GM06990 (cell line): Measurements from ENCODE around the gene CTCFL.

ENCODE experiments used
- DNase-seq: peaks from one replicate; pipeline ENCODE4 v3.0.0-alpha.2; 2011; ENCODE audit not compliant: insufficient read length; ENCODE audit errors: extremely low read depth
- H3K27me3 ChIP-seq: replicated peaks from 2 replicates; pipeline ENCODE4 v1.6.0; 2011; ENCODE audit warnings: low read length; ENCODE audit not compliant: control insufficient read depth, insufficient read depth
- H3K36me3 ChIP-seq: 2 replicates; pipeline ENCODE4 v1.5.1; 2011; ENCODE audit warnings: low read length; ENCODE audit not compliant: control insufficient read depth, insufficient read depth
- H3K4me3 ChIP-seq: replicated peaks from 2 replicates; pipeline ENCODE4 v1.5.1; 2011; ENCODE audit warnings: low read depth, mild to moderate bottlenecking, control low read depth, low read length
- TF ChIP-seq, protein P1 (sequence below): IDR thresholded peaks from 2 replicates; pipeline ENCODE4 v1.5.1; 2011; ENCODE audit warnings: low read length, control low read depth, mild to moderate bottlenecking, inconsistent platforms; ENCODE audit not compliant: insufficient read depth, poor library complexity, severe bottlenecking

Gene CTCFL

DNA sequence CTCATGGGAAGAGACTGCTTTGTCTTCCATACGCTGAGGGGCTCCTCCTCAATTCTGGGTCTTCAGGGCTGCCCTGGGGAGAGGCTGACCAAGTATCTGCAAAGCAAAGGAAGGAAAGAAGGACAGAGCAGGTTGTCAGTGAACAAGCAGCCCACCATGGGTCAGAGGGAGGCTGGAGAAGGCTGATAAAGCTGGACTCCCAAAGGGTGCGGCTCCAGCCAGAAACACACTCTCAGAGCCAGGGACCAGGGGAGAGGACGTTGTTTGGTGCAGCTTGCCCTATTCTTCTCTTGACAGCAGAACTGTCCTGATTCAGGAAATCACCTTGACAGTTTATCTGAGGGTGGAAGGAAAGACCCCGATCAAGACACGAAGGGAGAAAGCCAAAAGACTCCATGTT lies 10.4 kb upstream of the CTCFL start:
- no peak for DNase-seq
- no peaks in the 10 kb centered on the region for H3K27me3 ChIP-seq

GRCh38 chr20:57532104-57532503 lies 7.2 kb upstream of the CTCFL start:
- no peak for DNase-seq
- no peak overlapping the region for H3K4me3 ChIP-seq
- H3K27me3 ChIP-seq: no peaks in the 10 kb centered on the region
- TF ChIP-seq, protein P1, sequence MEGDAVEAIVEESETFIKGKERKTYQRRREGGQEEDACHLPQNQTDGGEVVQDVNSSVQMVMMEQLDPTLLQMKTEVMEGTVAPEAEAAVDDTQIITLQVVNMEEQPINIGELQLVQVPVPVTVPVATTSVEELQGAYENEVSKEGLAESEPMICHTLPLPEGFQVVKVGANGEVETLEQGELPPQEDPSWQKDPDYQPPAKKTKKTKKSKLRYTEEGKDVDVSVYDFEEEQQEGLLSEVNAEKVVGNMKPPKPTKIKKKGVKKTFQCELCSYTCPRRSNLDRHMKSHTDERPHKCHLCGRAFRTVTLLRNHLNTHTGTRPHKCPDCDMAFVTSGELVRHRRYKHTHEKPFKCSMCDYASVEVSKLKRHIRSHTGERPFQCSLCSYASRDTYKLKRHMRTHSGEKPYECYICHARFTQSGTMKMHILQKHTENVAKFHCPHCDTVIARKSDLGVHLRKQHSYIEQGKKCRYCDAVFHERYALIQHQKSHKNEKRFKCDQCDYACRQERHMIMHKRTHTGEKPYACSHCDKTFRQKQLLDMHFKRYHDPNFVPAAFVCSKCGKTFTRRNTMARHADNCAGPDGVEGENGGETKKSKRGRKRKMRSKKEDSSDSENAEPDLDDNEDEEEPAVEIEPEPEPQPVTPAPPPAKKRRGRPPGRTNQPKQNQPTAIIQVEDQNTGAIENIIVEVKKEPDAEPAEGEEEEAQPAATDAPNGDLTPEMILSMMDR: no peak
- no peaks in the 10 kb centered on the region for H3K36me3 ChIP-seq

More for the DNA sequence above, 10.4 kb upstream of the CTCFL start:
- Histone ChIP-seq H3K4me3 (no peak overlapping the region), H3K36me3 (no peaks in the 10 kb centered on the region)
- TF ChIP-seq, protein P1: no peak

DNA sequence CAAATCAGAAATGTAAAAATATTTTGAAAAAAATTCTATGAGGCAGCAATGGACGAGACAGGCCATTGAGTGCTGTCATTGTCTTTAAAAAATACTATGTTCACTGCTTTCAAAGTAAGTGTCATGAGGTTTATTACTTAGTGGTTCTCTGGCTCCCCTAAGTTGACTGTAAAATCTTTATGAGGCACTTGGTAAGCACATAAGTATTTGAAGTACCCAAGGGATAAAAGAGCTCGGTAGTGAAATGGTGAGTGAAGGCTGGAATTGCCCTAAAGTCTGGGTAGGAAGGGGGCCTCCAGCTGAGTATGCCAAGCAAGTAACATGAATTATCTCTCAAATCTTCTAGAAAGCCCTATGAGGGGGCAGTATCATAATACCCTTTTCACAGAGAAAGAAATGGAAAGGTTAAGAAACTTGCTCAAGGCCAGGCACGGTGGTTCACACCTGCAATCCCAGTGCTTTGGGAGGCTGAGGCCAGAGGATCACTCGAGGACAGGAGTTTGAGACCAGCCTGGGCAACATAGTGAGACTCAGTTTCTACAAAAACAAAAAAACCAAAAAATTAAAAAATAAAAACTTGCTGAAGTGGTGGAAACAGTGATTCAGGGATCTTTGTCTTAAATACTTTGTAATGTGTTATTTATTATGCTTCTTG lies 5.5 kb upstream of the CTCFL start:
- Histone ChIP-seq H3K27me3 (no peaks in the 10 kb centered on the region), H3K36me3 (no peaks in the 10 kb centered on the region), H3K4me3 (no peak overlapping the region)
- no peak for DNase-seq
- TF ChIP-seq, protein P1: no peak

- no peak for DNase-seq
- no peaks in the 10 kb centered on the region for H3K27me3 ChIP-seq
- H3K4me3 ChIP-seq: no peak overlapping the region
- no peaks in the 10 kb centered on the region for H3K36me3 ChIP-seq
- TF ChIP-seq, protein P1: no peak
Observed at GRCh38 chr20:57529810-57530209, 4.9 kb upstream of the CTCFL start.

GRCh38 chr20:57529160-57529585 lies 4.2 kb upstream of the CTCFL start:
- no peaks in the 10 kb centered on the region for H3K36me3 ChIP-seq
- TF ChIP-seq, protein P1: no peak
- no peak overlapping the region for H3K4me3 ChIP-seq
- H3K27me3 ChIP-seq: no peaks in the 10 kb centered on the region
- no peak for DNase-seq

- H3K36me3 ChIP-seq: no peaks in the 10 kb centered on the region
- no peak for DNase-seq
- TF ChIP-seq, protein P1: no peak
Observed at GRCh38 chr20:57528148-57528547, 3.2 kb upstream of the CTCFL start.

More at GRCh38 chr20:57528148-57528547, 3.2 kb upstream of the CTCFL start:
- no peak overlapping the region for H3K4me3 ChIP-seq
- no peaks in the 10 kb centered on the region for H3K27me3 ChIP-seq
